K562 (cell line): ENCODE measurements around the gene PIP4K2A. TPM values are rescaled to one million over a fixed set of nuclear protein-coding genes. Genes with fewer than 3 reads are reported as not detected.
A peak's percentile ranks its signal among the peaks of the same experiment; 100 is the strongest.

Source experiments
- ATAC-seq: fragments of 200-7000 bp; cut with Tn5 transposase; 3 replicates; pipeline ENCODE4 v1.9.1; 2020; ENCODE audit warnings: moderate library complexity
- BruUV-seq: library from RNA; stranded (reverse); fragments of 400-500 nt; replicated peaks from 2 replicates; lab custom pipeline; 2021; lab: Mats Ljungman, UMichigan
- CTCF ChIA-PET: fragments of 300-600 bp; formaldehyde crosslinking; extraction: SDS; loops from one replicate; lab custom pipeline; 2021; ENCODE audit warnings: low intra/inter-chr PET ratio; lab: Yijun Ruan, JAX
- POLR2A ChIA-PET: fragments of 300-600, 350-650 bp; sonication (Branson Sonifier 250); formaldehyde crosslinking; extraction: SDS; loops from one replicate; lab custom pipeline; 2021; ENCODE audit warnings: antibody characterized with exemption, inconsistent platforms; lab: Yijun Ruan, JAX
- DNase-seq, 4 experiments: peaks; one replicate each; pipeline versions ENCODE4 v3.0.0 to v3.0.0-alpha.2; 2011 to 2018; ENCODE audit warnings: low spot score in 3 of 4, mixed read lengths in 3 of 4; ENCODE audit errors: extremely low read depth in 1 of 4
- FAIRE-seq: peaks from 2 replicates; lab custom pipeline; 2011; peaks lifted over from hg19 to GRCh38; lab: Jason Lieb, UNC
- H2AFZ ChIP-seq: 2 replicates; pipeline ENCODE4 v1.6.0; 2011; ENCODE audit warnings: low read depth, low read length, control low read depth, inconsistent platforms
- H3K27ac ChIP-seq: fragments of 200-600 bp; 3 replicates; pipeline ENCODE4 v1.8.0; 2011; ENCODE audit warnings: low read depth, mild to moderate bottlenecking, control low read depth, inconsistent platforms, low read length, moderate library complexity, mixed read lengths; ENCODE audit errors: extremely low read depth
- H3K27me3 ChIP-seq, 2 experiments: fragments of 300-600 bp in 1 of 2; 2 replicates in 1 of 2; 3 replicates in 1 of 2; pipeline versions ENCODE4 v1.6.0 to v1.8.0; 2011; ENCODE audit warnings: inconsistent platforms in 2 of 2, low read length in 2 of 2, mild to moderate bottlenecking in 1 of 2, mixed read lengths in 1 of 2, moderate library complexity in 1 of 2; ENCODE audit not compliant: control insufficient read depth in 2 of 2, insufficient read depth in 2 of 2
- H3K36me3 ChIP-seq: fragments of 300-600 bp; 3 replicates; pipeline ENCODE4 v1.8.0; 2011; ENCODE audit warnings: mild to moderate bottlenecking, low read length, inconsistent platforms; ENCODE audit not compliant: control insufficient read depth, insufficient read depth
- H3K4me1 ChIP-seq, 2 experiments: fragments of 200-600 bp in 1 of 2; replicated peaks in 1 of 2; 2 replicates in 1 of 2; 3 replicates in 1 of 2; pipeline versions ENCODE4 v1.5.1 to v1.8.0; 2011; ENCODE audit warnings: inconsistent platforms in 2 of 2, low read length in 2 of 2, mild to moderate bottlenecking in 1 of 2, mixed read lengths in 1 of 2, moderate library complexity in 1 of 2; ENCODE audit not compliant: control insufficient read depth in 2 of 2, insufficient read depth in 2 of 2
- H3K4me2 ChIP-seq: 2 replicates; pipeline ENCODE4 v1.6.1; 2011; ENCODE audit warnings: low read length, control low read depth, inconsistent platforms, mixed read lengths; ENCODE audit not compliant: insufficient read depth
- H3K4me3 ChIP-seq: fragments of 200-600 bp; sonication (generic), shearing (Covaris generic); 2 replicates; pipeline ENCODE4 v1.5.1; 2016; ENCODE audit warnings: control low read depth, inconsistent platforms
- H3K79me2 ChIP-seq: fragments of 200-600 bp; 3 replicates; pipeline ENCODE4 v1.8.0; 2011; ENCODE audit warnings: low read length, inconsistent platforms; ENCODE audit not compliant: control insufficient read depth, insufficient read depth
- H3K9ac ChIP-seq, 2 experiments: 2 replicates each; pipeline versions ENCODE4 v1.6.0 to v1.6.1; 2011; ENCODE audit warnings: low read depth in 2 of 2, low read length in 2 of 2, control low read depth in 1 of 2, inconsistent platforms in 1 of 2, mild to moderate bottlenecking in 1 of 2, mixed read lengths in 1 of 2; ENCODE audit not compliant: insufficient read depth in 1 of 2
- H3K9me1 ChIP-seq: one replicate; pipeline ENCODE4 v1.6.0; 2011; ENCODE audit warnings: inconsistent platforms, mild to moderate bottlenecking, low read length, moderate library complexity; ENCODE audit not compliant: control insufficient read depth, insufficient read depth
- H3K9me3 ChIP-seq: replicated peaks from 2 replicates; pipeline ENCODE4 v1.5.1; 2011; ENCODE audit warnings: low read depth, low read length, inconsistent platforms; ENCODE audit not compliant: control insufficient read depth, insufficient read depth
- H4K20me1 ChIP-seq: replicated peaks from 2 replicates; pipeline ENCODE4 v1.6.1; 2011; ENCODE audit warnings: low read length, inconsistent platforms, mixed read lengths; ENCODE audit not compliant: control insufficient read depth, insufficient read depth
- CCAR2 ChIP-seq: fragments of 200-400 bp; formaldehyde crosslinking; IDR thresholded peaks from 2 replicates; pipeline ENCODE4 v1.6.1; 2017; ENCODE audit warnings: mild to moderate bottlenecking, low read depth, low read length
- CCNT2 ChIP-seq: IDR thresholded peaks from 2 replicates; pipeline ENCODE4 v1.6.1; 2011; ENCODE audit warnings: borderline replicate concordance, low read depth, mild to moderate bottlenecking, moderate library complexity, mixed read lengths, low read length; ENCODE audit not compliant: insufficient read length; ENCODE audit errors: extremely low read depth
- CHD4 ChIP-seq: fragments of 200-600 bp; sonication (generic); IDR thresholded peaks from 3 replicates; pipeline ENCODE4 v1.6.1; 2012; ENCODE audit warnings: low read depth, mild to moderate bottlenecking, mixed read lengths, low read length, inconsistent platforms; ENCODE audit not compliant: insufficient read depth, insufficient replicate concordance, poor library complexity, severe bottlenecking
- FOXK2 ChIP-seq, 2 experiments: fragments of 450-650 bp; IDR thresholded peaks in 1 of 2; conservative IDR thresholded peaks in 1 of 2; 2 replicates each; pipeline ENCODE4 v1.6.1; 2016; ENCODE audit warnings: low read depth in 2 of 2, mild to moderate bottlenecking in 1 of 2
- HDAC3 ChIP-seq: fragments of 450-650 bp; IDR thresholded peaks from 2 replicates; pipeline ENCODE4 v1.6.1; 2018; ENCODE audit warnings: borderline replicate concordance, mild to moderate bottlenecking, moderate library complexity; ENCODE audit not compliant: partially characterized antibody
- MYNN ChIP-seq, 2 experiments: sonication (generic); formaldehyde crosslinking in 1 of 2; IDR thresholded peaks; 2 replicates each; pipeline versions ENCODE4 v1.5.0 to v1.6.1; 2016 to 2020; ENCODE audit warnings: antibody characterized with exemption in 1 of 2, missing genetic modification reagents in 1 of 2
- RB1 ChIP-seq: fragments of 450-650 bp; IDR thresholded peaks from 2 replicates; pipeline ENCODE4 v1.6.1; 2017; ENCODE audit warnings: low read depth, mild to moderate bottlenecking
- SUPT5H ChIP-seq: fragments of 450-650 bp; IDR thresholded peaks from 2 replicates; pipeline ENCODE4 v1.6.1; 2016
- ZNF263 ChIP-seq: sonication (generic); formaldehyde crosslinking; IDR thresholded peaks from 2 replicates; pipeline ENCODE4 v1.8.0; 2022; ENCODE audit warnings: mild to moderate bottlenecking, missing genetic modification reagents, borderline replicate concordance
- ZNF445 ChIP-seq: fragments of 250-450 bp; sonication (Bioruptor Pico); IDR thresholded peaks from 2 replicates; pipeline ENCODE4 v1.4.0; 2020; ENCODE audit warnings: low read depth, mild to moderate bottlenecking, moderate library complexity
- ZNF780A ChIP-seq: fragments of 250-450 bp; sonication (Bioruptor Pico); IDR thresholded peaks from 2 replicates; pipeline ENCODE4 v1.5.0; 2021; ENCODE audit warnings: mild to moderate bottlenecking
- WGBS: fragments of 100-300 bp; shearing (Covaris generic); methylation state at CpG from one replicate; pipeline ENCODE4 v1.1.6; 2016; ENCODE audit warnings: low coverage, mixed read lengths; ENCODE audit not compliant: insufficient coverage; ENCODE audit errors: missing lambda C conversion rate; 5-methylcytosine and 5-hydroxymethylcytosine counted together
- in situ Hi-C: fragments of 300-500 bp; cut with MboI; formaldehyde crosslinking; loops from 4 replicates; pipeline ENCODE4 v1.15.0; 2018; ENCODE audit warnings: inconsistent platforms, mixed read lengths
- intact Hi-C: fragments of 100-400 bp; cut with micrococcal nuclease; formaldehyde crosslinking; loops from 2 replicates; pipeline ENCODE4 v1.14.2; 2022
- polyA plus RNA-seq, 8 experiments: library from polyadenylated mRNA; depleted of rRNA in 4 of 8; stranded (reverse) in 5 of 8; unstranded in 3 of 8; fragments of >200 nt; fragmentation: Nextera tagmentation in 2 of 8; fragmentation: Illumina TruSeq in 1 of 8; extraction: Ambion mirVana in 2 of 8; extraction: Trizol in 1 of 8; gene quantifications; 2 replicates each; pipeline versions ENCODE4 v1.2.1 to v1.2.3, GENCODE V29; 2011 to 2014; ENCODE audit warnings: inconsistent platforms in 1 of 8, missing spikeins in 1 of 8
- total RNA-seq, 7 experiments: library from RNA; depleted of rRNA in 6 of 7; stranded (reverse); fragments of >200 nt in 6 of 7; fragmentation: Illumina TruSeq in 2 of 7; extraction: Trizol in 2 of 7; gene quantifications; 2 replicates each; pipeline versions ENCODE4 v1.2.1 to v1.2.3, GENCODE V29; 2011 to 2021; ENCODE audit warnings: low replicate concordance in 1 of 7
- TF ChIP-seq, protein P1 (sequence below): fragments of 450-650 bp; IDR thresholded peaks from 2 replicates; pipeline ENCODE4 v1.6.1; 2018; ENCODE audit not compliant: partially characterized antibody
- TF ChIP-seq, protein P2 (sequence below): IDR thresholded peaks from 2 replicates; pipeline ENCODE4 v1.6.1; 2011; ENCODE audit warnings: borderline replicate concordance, low read depth, mild to moderate bottlenecking, moderate library complexity, low read length; ENCODE audit not compliant: insufficient read depth, poor library complexity, severe bottlenecking
- TF ChIP-seq, protein P3 (sequence below), 2 experiments: IDR thresholded peaks; 2 replicates each; pipeline ENCODE4 v1.6.1; 2011; ENCODE audit warnings: borderline replicate concordance in 1 of 2, control low read depth in 1 of 2, low read depth in 1 of 2, low read length in 1 of 2, mild to moderate bottlenecking in 1 of 2, mixed read lengths in 1 of 2, moderate library complexity in 1 of 2; ENCODE audit not compliant: insufficient read depth in 1 of 2, insufficient read length in 1 of 2, poor library complexity in 1 of 2, severe bottlenecking in 1 of 2; ENCODE audit errors: extremely low read depth in 1 of 2

PIP4K2A gene
- total and polyA plus RNA-seq, 9 of the 15 experiments (the other 6 are each of a cell fraction or from before 2014, with no cell fraction given), result 35.6 to 117 (median 71.9) TPM

DNA sequence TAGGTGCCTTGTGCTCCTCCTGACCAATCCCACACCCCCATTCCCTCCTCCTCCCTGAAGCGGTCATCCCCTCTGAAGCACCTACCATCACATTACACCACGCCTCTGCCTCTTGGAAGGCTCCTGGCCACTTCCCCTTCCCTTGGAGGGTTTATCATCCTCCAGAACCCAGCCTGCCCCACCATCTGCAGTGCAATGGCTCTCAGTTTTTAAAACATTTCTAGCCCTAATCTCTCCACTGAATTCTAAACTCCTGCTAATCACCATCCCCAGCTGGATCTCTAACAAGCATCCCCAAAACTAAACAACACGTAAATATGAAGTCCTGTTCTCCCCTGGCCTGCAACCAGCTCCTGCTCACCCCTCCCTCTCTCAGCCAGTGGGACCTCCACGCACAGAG, 70.6 kb downstream of the PIP4K2A start:
- H3K9me3 ChIP-seq, result no peaks in the 10 kb centered on the region
- H3K4me3 ChIP-seq, result no peak overlapping the region
- FAIRE-seq (peak; percentile 51), ATAC-seq (peak; percentile 83), DNase-seq (peak in 2 of 4 experiments; percentile 36 to 72)
- peaks cover 7% of the 10 kb centered on the region for H3K9me1 ChIP-seq
- intact Hi-C loops (no loop called here), in situ Hi-C loops (no loop called here)
- peaks cover 10 to 44% of the 10 kb centered on the region in 2 experiments for H3K4me1 ChIP-seq
- no TSS peak for BruUV-seq
- peak overlapping the region; percentile 52; the same call in 2 of the 3 replicates for H3K27ac ChIP-seq
- no peak overlapping the region for H2AFZ ChIP-seq
- H3K9ac ChIP-seq, result peak overlapping the region in 1 of 2 experiments; percentile 57; a peak in 1 of 4 replicates
- POLR2A ChIA-PET, result interaction anchor here (0.6 to 2.5 kb wide), 3 partner anchors 12 to 850 kb away, joined by 3 to 20 read pairs (median 6); no protein-coding TSS in a partner anchor
- 2% methylated on average over 3 of the region's 4 CpGs for WGBS
- H3K4me2 ChIP-seq, result peak overlapping the region; percentile 53
- H3K36me3 ChIP-seq, result no peaks in the 10 kb centered on the region; the same call in 2 of the 3 replicates
- CTCF ChIA-PET, result no interaction called here
- no peaks in the 10 kb centered on the region for H3K27me3 ChIP-seq
- peaks cover 11% of the 10 kb centered on the region; the same call in 1 of the 2 replicates for H4K20me1 ChIP-seq
- peaks cover 97% of the 10 kb centered on the region for H3K79me2 ChIP-seq
- TF ChIP-seq CHD4, result no peak
- TF ChIP-seq ZNF780A, result no peak
- no peak for TF ChIP-seq CCAR2
- TF ChIP-seq ZNF263, result peak; percentile 87
- TF ChIP-seq CCNT2, result no peak
- TF ChIP-seq SUPT5H, result no peak
- TF ChIP-seq MYNN (IDR thresholded peaks at IDR 0.05), result no peak
- no peak for TF ChIP-seq MYNN (CRISPR knock-in tag; IDR thresholded peaks at IDR 0.05)
- TF ChIP-seq, protein P1, sequence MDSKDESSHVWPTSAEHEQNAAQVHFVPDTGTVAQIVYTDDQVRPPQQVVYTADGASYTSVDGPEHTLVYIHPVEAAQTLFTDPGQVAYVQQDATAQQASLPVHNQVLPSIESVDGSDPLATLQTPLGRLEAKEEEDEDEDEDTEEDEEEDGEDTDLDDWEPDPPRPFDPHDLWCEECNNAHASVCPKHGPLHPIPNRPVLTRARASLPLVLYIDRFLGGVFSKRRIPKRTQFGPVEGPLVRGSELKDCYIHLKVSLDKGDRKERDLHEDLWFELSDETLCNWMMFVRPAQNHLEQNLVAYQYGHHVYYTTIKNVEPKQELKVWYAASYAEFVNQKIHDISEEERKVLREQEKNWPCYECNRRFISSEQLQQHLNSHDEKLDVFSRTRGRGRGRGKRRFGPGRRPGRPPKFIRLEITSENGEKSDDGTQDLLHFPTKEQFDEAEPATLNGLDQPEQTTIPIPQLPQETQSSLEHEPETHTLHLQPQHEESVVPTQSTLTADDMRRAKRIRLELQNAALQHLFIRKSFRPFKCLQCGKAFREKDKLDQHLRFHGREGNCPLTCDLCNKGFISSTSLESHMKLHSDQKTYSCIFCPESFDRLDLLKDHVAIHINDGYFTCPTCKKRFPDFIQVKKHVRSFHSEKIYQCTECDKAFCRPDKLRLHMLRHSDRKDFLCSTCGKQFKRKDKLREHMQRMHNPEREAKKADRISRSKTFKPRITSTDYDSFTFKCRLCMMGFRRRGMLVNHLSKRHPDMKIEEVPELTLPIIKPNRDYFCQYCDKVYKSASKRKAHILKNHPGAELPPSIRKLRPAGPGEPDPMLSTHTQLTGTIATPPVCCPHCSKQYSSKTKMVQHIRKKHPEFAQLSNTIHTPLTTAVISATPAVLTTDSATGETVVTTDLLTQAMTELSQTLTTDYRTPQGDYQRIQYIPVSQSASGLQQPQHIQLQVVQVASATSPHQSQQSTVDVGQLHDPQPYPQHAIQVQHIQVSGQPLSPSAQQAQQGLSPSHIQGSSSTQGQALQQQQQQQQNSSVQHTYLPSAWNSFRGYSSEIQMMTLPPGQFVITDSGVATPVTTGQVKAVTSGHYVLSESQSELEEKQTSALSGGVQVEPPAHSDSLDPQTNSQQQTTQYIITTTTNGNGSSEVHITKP, result peak; percentile 41
- TF ChIP-seq RB1, result no peak
- no peak for TF ChIP-seq FOXK2 (conservative IDR thresholded peaks at IDR 0.05 in 1 of 2, IDR thresholded peaks at IDR 0.05 in 1 of 2; ENCODE audit: low read depth in 2 of 2)
- no peak for TF ChIP-seq HDAC3
- TF ChIP-seq ZNF445, result no peak
- TF ChIP-seq, protein P2, sequence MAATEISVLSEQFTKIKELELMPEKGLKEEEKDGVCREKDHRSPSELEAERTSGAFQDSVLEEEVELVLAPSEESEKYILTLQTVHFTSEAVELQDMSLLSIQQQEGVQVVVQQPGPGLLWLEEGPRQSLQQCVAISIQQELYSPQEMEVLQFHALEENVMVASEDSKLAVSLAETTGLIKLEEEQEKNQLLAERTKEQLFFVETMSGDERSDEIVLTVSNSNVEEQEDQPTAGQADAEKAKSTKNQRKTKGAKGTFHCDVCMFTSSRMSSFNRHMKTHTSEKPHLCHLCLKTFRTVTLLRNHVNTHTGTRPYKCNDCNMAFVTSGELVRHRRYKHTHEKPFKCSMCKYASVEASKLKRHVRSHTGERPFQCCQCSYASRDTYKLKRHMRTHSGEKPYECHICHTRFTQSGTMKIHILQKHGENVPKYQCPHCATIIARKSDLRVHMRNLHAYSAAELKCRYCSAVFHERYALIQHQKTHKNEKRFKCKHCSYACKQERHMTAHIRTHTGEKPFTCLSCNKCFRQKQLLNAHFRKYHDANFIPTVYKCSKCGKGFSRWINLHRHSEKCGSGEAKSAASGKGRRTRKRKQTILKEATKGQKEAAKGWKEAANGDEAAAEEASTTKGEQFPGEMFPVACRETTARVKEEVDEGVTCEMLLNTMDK, result no peak
- TF ChIP-seq, protein P3, sequence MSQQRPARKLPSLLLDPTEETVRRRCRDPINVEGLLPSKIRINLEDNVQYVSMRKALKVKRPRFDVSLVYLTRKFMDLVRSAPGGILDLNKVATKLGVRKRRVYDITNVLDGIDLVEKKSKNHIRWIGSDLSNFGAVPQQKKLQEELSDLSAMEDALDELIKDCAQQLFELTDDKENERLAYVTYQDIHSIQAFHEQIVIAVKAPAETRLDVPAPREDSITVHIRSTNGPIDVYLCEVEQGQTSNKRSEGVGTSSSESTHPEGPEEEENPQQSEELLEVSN (IDR thresholded peaks at IDR 0.05; ENCODE audit: borderline replicate concordance in 1 of 2, extremely low read depth in 1 of 2, insufficient read depth in 1 of 2, insufficient read length in 1 of 2, low read depth in 1 of 2, low read length in 1 of 2, poor library complexity in 1 of 2, severe bottlenecking in 1 of 2), result no peak
